Esophagus squamous epithelium (tissue), 5 donors: ENCODE results near the gene LRAT. TPM values are rescaled to one million over a fixed set of nuclear protein-coding genes. Genes with fewer than 3 reads are reported as not detected.

Source experiments
- DNase-seq: peaks from one replicate; lab custom pipeline; 2025; lab: John Stamatoyannopoulos, UW
- H3K27ac ChIP-seq, 4 donors: fragments of 200-600 bp; sonication (generic); one replicate each; pipeline ENCODE4 v1.5.1; 2016 to 2019; ENCODE audit warnings: mild to moderate bottlenecking in 1 of 4
- H3K27me3 ChIP-seq, 4 donors: fragments of 200-600 bp; sonication (generic); 1 replicate in 3 of 4; 2 replicates in 1 of 4; pipeline versions ENCODE4 v1.5.1 to v1.6.0; 2017 to 2021; ENCODE audit warnings: antibody characterized with exemption in 1 of 4
- H3K36me3 ChIP-seq, 3 donors: fragments of 200-600 bp; sonication (generic); one replicate each; pipeline ENCODE4 v1.5.1; 2016 to 2019
- H3K4me1 ChIP-seq, 3 donors: fragments of 200-600 bp; sonication (generic); one replicate each; pipeline ENCODE4 v1.5.1; 2017 to 2019
- H3K4me3 ChIP-seq, 4 donors: fragments of 200-600 bp; sonication (generic); 1 replicate in 3 of 4; 2 replicates in 1 of 4; pipeline ENCODE4 v1.5.1; 2016 to 2019; ENCODE audit warnings: mild to moderate bottlenecking in 2 of 4, moderate library complexity in 1 of 4
- H3K9me3 ChIP-seq, 3 donors: fragments of 200-600 bp; sonication (generic); one replicate each; pipeline ENCODE4 v1.5.1; 2016 to 2019
- POLR2A ChIP-seq, 4 donors: fragments of 450-650 bp; IDR thresholded peaks; one replicate each; pipeline ENCODE4 v1.6.1; 2017; ENCODE audit warnings: antibody characterized with exemption in 4 of 4, mild to moderate bottlenecking in 4 of 4, moderate library complexity in 3 of 4
- whole genome bisulfite sequencing, 2 donors: methylation state at CpG; one replicate each; pipeline ENCODE4 v1.1.5; 2018; 5-methylcytosine and 5-hydroxymethylcytosine counted together
- intact Hi-C: fragments of 100-400 bp; cut with DNase I; formaldehyde crosslinking; loops from one replicate; pipeline ENCODE4 v1.15.0; 2022
- total RNA-seq, 4 donors: library from RNA; depleted of rRNA; stranded (reverse); fragments of >200 nt; gene quantifications; one replicate each; pipeline ENCODE4 v1.1.0, GENCODE V29; 2016
- TF ChIP-seq, protein P1 (sequence below), 6 experiments: fragments of 450-650 bp in 4 of 6; fragments of 200-600 bp in 2 of 6; sonication (generic) in 2 of 6; IDR thresholded peaks; one replicate each; pipeline ENCODE4 v1.5.1; 2016 to 2019; ENCODE audit warnings: antibody characterized with exemption in 6 of 6, mild to moderate bottlenecking in 4 of 6, moderate library complexity in 4 of 6
- donor health status: DM: yes; HTN: yes; CAD: no.

Gene LRAT
- total RNA-seq, 4 donors from 2014 or later, result 0.19 to 0.88 (median 0.32) TPM; not detected in 1

DNA sequence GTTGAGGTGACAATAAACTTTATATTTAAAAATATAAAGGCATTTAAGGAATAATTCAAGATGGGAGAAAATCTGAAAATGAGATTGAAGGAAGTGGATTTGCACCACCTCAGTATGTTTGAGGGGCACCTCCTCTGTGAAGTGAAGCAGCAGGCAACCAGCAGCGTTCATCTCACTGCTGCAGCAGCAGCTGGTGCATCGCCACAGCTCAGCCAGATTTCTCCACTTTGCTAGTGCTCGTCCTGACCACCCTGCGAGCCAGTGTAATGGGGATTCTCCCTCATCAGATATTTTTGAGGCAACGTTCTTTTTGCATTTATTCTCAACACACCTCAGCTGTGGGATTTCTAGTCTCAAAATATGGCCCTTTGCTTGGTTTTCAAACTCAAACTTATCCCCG is 13.9 kb downstream of the LRAT start:
- intact Hi-C loops, result no loop called here
- TF ChIP-seq, protein P1, sequence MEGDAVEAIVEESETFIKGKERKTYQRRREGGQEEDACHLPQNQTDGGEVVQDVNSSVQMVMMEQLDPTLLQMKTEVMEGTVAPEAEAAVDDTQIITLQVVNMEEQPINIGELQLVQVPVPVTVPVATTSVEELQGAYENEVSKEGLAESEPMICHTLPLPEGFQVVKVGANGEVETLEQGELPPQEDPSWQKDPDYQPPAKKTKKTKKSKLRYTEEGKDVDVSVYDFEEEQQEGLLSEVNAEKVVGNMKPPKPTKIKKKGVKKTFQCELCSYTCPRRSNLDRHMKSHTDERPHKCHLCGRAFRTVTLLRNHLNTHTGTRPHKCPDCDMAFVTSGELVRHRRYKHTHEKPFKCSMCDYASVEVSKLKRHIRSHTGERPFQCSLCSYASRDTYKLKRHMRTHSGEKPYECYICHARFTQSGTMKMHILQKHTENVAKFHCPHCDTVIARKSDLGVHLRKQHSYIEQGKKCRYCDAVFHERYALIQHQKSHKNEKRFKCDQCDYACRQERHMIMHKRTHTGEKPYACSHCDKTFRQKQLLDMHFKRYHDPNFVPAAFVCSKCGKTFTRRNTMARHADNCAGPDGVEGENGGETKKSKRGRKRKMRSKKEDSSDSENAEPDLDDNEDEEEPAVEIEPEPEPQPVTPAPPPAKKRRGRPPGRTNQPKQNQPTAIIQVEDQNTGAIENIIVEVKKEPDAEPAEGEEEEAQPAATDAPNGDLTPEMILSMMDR (IDR thresholded peaks at IDR 0.05), result no peak
- no peak for TF ChIP-seq POLR2A (IDR thresholded peaks at IDR 0.05)

DNA sequence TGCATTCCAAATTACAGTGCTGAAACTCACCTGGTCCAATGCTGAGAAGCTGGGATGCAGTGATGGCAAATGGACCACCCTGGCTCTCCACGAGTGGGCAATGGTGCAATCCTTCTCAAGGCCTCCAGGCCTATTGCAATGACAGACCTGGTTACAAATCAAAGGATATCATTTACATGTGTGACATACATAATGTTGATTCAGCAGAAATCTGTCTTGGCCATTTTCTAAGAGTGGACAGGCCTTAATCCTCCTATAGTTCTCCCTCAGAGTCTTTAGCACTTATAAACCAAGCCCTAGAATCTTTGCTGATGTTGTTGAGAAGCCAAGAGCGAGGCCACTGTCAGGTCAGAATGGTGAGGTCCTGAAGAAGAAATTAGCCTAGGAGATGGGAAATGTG is 17.1 kb downstream of the LRAT start:
- Histone ChIP-seq H3K27me3 (peaks cover 0 to 9% (median 0%) of the 10 kb centered on the region in 4 donors), H3K36me3 (no peaks in the 10 kb centered on the region), H3K4me3 (no peak overlapping the region), H3K4me1 (no peaks in the 10 kb centered on the region), H3K9me3 (no peaks in the 10 kb centered on the region), H3K27ac (no peak overlapping the region)
- WGBS, 2 donors, result 58 to 85% methylated on average over 2 of the region's 2 CpGs
- DNase-seq, result no peak
- intact Hi-C loops, result no loop called here
- TF ChIP-seq, protein P1 (IDR thresholded peaks at IDR 0.05), result no peak
- no peak for TF ChIP-seq POLR2A (IDR thresholded peaks at IDR 0.05)

More for the DNA sequence above, 13.9 kb downstream of the LRAT start:
- no peaks in the 10 kb centered on the region for H3K9me3 ChIP-seq
- H3K27me3 ChIP-seq, result peaks cover 0 to 13% (median 0%) of the 10 kb centered on the region in 4 donors
- DNase-seq, result no peak
- no peaks in the 10 kb centered on the region for H3K4me1 ChIP-seq
- 68 to 79% methylated on average over 6 of the region's 6 CpGs for WGBS, 2 donors
- H3K27ac ChIP-seq, result no peak overlapping the region
- no peaks in the 10 kb centered on the region for H3K36me3 ChIP-seq
- no peak overlapping the region for H3K4me3 ChIP-seq

DNA sequence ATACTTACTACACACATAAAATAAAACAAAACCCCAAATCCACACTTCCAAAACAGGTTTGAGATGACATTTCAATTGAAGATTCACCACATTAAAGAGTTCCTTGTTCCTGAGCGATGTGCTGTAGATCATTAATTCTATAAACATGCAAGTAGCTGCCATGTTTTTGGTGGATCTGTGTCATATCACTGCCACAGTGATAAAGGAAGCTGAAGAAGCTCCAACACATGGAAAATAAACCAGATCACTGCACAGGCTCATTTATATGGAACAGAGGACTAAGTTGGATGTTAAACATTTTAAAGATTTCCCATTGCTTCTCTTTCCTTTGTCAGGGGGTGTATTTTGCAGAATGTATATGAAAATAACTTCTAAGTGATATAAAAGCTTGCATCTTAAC is 34.5 kb downstream of the LRAT start:
- Histone ChIP-seq H3K4me3 (no peak overlapping the region), H3K27me3 (peaks cover 0 to 15% (median 0%) of the 10 kb centered on the region in 4 donors), H3K27ac (no peak overlapping the region), H3K9me3 (no peaks in the 10 kb centered on the region), H3K36me3 (no peaks in the 10 kb centered on the region), H3K4me1 (no peaks in the 10 kb centered on the region)
- no peak for DNase-seq
- TF ChIP-seq, protein P1 (IDR thresholded peaks at IDR 0.05), result no peak
- no peak for TF ChIP-seq POLR2A (IDR thresholded peaks at IDR 0.05)
- intact Hi-C loops, result no loop called here
- 78 to 84% methylated on average over 1 of the region's 1 CpG for WGBS, 2 donors

DNA sequence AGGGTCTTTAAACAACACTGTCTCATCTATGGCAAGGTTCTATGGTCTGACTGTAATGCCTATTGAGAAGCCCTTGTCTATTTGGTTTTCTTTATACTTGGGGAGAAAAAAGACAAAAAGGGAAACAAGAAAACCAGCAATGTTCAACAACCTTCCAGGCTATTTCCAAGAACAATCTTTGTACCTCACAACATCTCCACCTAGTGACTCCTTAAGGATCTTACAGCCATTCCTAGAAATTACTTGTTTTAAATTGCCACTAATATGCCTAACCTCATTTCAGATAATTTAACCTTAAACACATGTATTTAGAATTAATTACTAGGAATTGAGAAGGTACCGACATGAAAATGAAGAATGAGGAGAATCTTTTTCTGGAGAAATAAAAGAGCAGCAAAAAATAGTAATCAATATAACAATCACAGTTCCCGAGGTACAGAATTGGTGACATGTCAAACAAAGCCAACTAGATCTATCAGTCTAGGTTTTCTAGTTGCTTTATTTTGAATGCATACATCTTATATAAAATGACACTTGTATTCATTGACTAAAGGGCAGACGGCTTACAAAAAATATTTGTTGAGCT is 35.7 kb downstream of the LRAT start:
- H3K27ac ChIP-seq, result no peak overlapping the region
- TF ChIP-seq, protein P1 (IDR thresholded peaks at IDR 0.05), result peak in 5 of 6 experiments; percentile 11 to 59 (median 26)
- no peak for TF ChIP-seq POLR2A (IDR thresholded peaks at IDR 0.05)
- no peaks in the 10 kb centered on the region for H3K36me3 ChIP-seq
- no peaks in the 10 kb centered on the region for H3K4me1 ChIP-seq
- H3K9me3 ChIP-seq, result no peaks in the 10 kb centered on the region
- H3K27me3 ChIP-seq, result peaks cover 0 to 15% (median 0%) of the 10 kb centered on the region in 4 donors
- 30 to 31% methylated on average over 3 of the region's 3 CpGs for WGBS, 2 donors
- no peak for DNase-seq
- H3K4me3 ChIP-seq, result no peak overlapping the region
- intact Hi-C loops, result no loop called here

DNA sequence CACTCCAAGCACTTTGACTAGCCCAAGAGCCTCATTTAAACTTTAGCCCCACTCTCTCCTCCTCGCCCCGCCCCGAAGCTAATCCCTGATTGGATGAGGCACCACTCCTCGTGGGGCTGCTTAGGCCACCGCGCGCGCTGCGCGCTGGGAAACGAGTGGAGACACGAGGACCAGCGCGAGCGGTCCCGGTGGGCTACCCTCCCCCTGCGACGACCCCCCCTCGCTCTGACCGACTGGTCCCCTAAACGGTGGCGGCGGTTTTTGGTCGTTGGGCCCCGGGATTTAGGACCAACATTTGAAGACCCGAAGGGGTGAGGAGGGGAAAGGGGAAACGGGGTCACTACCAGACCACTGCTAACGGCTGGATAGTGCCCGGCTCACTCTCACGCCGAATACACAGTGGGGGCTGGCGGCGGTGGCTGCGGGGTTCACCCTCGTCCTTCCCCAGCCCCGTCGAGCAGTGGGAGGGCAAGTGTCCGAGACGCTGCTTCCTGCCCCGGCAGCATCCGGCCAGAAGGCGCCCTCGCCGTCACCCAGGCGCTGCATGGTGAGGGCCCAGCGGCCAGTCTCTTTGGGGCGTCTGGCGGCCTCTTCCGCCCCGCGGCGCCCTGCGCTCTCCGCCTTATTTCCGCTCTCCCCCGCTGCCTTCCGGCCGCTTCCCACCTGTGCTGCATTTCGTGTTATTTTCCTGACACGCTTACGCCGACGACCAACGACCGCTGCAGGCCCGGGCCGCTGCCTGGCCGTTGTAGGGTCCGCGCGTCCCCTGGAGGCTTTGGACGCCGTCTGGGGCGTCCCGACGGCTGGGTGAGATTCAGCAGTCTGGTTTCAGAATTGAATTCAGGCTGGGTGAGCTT is 37.6 kb downstream of the LRAT start, which contains the start of gene RBM46:
Gene RBM46 (plus strand): TSS at position 147 of the 857 bp plus-strand sequence. CDS start 15,481 bp downstream, outside the sequence.
- H3K27me3 ChIP-seq, result peaks cover 0 to 15% (median 0%) of the 10 kb centered on the region in 4 donors
- TF ChIP-seq, protein P1 (IDR thresholded peaks at IDR 0.05), result no peak
- no peak for TF ChIP-seq POLR2A (IDR thresholded peaks at IDR 0.05)
- WGBS, 2 donors, result 62 to 73% methylated on average over 15 to 57 of the region's 76 CpGs
- H3K4me3 ChIP-seq, result no peak within 1 kb of the TSS
- H3K9me3 ChIP-seq, result no peaks in the 10 kb centered on the region
- H3K36me3 ChIP-seq, result no peaks in the 10 kb centered on the region
- no peak for DNase-seq
- H3K4me1 ChIP-seq, result no peaks in the 10 kb centered on the region
- H3K27ac ChIP-seq, result no peak within 1 kb of the TSS
- intact Hi-C loops, result no loop called here
